GM18907 (cell line): Measurements from ENCODE around the gene TP73.

Experiments
- ATAC-seq: cut with Tn5 transposase; IDR thresholded peaks from one replicate; pipeline ENCODE4 v1.9.1; 2021; ENCODE audit warnings: mild to moderate bottlenecking, moderate library complexity; ENCODE audit not compliant: unreplicated experiment

The TP73 gene

DNA sequence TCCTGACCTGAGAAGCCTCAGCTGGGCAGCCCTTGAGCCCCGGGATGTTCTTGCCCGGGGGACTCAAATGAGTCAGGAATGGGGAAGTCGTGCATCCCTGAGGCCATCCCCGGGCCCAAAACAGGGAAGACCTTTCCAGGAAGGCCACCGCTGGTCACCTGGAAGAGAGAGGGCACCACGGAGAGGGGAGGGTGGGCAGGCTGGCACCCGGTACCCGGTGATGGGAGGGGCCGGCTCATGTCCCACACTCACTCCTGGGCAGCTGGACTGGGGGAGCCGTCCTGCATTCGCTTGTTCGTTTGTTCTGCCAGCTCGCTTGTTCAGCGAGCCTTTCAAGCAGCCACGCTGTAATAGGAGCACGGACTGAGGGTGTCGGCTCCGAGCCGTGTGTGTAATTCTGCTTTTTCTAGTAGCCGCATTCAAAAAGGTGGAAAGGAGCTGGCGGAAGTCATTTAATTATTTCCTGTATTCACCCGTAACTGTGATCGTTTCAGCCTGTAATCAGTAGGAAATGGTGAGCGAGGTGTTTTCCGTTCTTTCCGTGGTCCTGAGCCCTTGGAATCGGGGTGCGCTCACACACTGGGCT lies 51.6 kb downstream of the TP73 start:
- ATAC-seq = no peak

DNA sequence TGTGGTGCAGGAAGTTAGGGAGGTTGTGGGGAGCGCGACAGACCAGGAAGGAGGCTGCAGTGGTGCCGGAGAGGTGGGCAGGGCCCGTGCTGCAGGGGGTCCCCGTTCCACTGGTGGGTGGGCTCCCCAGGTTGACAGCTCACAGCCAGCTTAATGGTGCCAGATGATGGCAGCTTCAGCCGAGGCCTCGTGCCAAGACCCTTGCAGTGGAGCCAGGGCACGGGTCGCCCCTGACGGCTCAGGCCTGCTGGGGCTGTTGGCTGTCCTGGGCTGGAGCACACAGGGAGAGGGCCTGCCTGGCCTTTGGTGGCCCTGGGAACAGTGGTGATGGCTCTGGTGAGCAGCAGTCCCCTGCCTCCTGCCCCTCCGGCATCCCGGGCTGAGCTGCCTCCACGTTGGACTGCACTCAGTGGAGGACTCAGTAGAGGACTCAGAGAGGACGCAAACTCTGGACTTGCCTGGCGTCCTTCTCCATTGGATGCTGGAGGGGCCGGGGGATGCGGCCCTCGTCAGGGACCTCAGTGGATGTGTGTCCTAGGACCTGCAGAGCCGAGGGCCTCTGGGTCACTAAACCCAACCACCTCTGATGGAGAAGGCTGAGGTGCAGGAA lies 53.1 kb downstream of the TP73 start:
- no peak for ATAC-seq

DNA sequence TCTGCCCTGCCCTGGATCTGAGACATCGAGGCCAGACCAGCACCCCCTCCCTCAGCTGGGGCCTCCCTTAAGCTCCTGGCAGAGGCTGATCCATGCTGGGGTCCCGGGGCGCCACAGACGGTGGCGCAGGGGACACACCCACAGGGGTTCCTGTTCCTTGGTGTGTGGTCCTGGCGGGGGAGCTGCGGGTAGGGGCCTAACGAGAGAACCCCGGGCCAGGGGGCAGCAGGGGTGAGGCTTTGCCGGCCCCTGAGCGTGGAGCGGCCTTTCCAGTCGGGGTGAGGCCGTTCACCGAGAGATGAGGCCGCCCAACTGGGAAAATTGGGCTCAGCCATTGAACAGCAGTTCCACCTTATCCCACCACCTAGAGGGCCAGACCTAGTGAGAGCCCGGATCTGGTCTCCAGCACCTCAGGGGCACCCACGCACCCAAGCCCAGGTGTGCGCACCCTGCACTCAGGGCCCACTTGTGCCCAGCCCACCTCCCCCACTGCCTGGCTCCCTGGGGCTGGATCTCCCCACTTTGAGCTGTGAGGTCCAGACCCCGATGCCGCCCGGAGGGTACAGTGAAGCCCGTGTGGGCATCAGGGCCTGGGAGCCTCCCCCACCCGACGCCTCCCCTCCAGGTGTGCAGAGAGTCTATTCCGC lies 54.5 kb downstream of the TP73 start:
- ATAC-seq = no peak

DNA sequence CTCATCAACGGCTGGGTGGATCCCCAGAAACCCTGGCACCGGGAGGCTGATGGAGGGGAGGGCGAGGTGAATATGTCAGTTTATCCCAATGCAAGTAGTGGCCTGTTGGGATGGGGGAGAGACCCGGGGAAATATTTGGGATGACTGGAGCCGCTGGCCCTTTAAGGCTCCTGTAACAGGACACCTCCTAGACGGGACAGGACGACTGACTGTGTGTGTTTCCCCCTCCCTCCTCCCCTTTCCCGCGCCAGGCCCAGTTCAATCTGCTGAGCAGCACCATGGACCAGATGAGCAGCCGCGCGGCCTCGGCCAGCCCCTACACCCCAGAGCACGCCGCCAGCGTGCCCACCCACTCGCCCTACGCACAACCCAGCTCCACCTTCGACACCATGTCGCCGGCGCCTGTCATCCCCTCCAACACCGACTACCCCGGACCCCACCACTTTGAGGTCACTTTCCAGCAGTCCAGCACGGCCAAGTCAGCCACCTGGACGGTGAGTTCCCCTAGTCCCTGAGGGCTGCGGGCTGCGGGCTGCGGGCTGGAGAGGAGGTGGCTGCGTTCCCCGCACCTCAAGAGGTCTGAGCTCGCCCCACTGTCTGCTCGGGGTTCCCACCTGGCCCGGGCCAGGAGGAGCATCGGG lies 55.1 kb downstream of the TP73 start:
- ATAC-seq = no peak

DNA sequence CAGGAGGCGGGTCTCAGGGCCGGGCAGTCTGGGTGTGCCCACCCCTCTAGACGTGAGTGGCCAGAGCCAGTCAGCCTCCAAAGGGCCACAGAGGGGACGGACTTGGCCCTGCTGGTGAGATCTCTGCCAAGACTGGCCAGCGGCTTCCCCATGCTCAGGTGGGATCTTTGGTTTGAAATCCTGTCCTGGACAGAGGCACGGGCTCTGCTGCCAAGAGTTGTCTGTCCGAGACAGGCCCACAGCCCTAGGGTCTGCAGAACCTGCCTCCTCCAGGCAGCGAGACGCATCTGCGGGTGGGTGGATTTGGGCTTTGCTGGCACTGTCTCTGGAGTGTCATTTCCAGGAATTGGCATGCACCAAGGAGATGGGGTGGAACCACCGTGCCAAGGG lies 55.6 kb downstream of the TP73 start:
- no peak for ATAC-seq

DNA sequence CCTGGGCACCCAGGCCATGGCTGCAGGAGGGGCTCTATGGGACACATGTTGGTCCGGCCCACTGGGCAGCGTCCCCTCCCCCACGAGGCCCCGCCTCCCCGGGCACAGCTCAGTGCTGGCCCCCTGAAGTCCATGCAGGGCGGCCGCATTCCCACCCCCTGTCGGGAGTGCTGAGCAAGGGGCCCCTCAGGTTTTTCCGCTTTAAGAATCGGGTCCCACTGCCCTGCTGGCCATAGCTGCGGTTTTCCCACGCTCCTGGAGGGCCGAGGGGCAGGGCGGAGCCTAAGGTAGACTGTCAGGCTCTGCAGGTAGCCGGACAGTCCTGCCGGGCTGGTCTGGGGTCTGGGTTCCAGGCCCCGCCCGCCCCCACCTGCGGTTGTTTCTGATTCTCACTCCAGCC lies 56.5 kb downstream of the TP73 start:
- no peak for ATAC-seq

DNA sequence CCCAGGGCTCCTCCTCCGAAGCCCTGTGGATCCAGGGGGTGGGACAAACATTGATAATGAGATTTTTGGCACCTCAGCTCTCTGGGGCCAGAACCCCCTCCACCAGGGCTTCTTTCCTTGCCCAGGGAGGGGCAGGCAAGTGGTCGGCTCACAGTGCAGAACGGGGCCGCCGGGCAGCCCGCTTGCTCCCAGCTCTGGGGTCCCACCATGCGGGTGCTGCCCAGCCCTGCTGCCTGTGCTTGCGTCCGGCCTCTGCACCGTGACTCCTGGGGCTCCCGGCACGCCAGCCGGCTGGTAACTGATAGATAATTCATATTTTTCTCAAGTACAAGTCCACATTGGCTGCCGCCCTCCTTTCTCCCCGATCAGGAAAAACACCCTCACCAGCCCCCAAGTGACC lies 57.9 kb downstream of the TP73 start:
- ATAC-seq = no peak

DNA sequence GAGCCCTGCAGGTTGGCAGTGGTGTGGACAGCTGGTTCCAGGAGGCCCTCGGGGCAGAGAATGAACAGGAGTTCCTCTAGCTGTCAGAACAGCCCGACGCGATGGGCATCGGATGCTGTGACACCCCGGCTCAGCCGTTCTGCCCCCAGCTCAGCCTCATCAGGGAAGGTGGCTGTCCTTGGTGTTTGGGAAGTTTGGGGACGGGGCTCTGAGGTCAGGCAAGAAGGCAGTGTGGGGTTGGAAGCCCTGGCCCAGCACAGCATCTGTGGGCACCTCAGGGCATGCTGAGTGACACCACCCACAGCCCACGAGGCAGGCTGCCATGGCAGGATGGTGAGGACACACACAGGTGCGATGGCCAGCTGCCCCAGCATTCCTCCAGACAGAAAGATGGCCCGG lies 59.1 kb downstream of the TP73 start:
- ATAC-seq = no peak

DNA sequence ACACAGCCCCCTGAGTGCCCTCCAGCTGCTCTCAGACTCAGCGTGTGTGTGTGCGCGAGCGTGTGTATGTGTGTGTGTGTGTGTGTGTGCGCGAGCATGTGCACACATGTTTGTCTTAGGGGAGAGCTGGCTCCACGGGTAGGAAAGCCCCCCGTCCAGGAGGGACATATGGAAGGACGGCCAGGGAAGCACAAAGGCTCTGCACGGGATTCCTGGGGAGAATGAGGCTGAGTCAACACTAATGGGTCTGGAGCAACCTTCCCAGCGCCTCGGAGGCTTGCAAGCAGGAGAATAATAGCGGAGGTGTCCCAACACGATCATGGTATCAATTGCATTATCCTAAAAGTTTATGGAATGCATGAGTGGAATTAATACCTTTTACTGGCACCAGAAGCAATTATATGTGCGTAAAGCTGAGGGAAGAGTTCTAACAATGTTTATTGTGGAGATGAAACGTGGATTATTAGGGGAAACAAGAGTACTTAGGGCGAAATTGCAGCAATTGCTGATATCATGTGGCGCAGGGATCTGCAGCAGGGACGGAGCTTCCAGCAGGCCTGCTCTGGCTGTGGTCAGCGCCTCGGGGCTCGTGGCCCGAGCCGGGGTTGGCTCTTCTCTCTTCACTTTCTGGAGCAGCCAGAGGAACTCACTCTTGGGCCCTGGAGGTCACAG lies 59.6 kb downstream of the TP73 start:
- no peak for ATAC-seq

DNA sequence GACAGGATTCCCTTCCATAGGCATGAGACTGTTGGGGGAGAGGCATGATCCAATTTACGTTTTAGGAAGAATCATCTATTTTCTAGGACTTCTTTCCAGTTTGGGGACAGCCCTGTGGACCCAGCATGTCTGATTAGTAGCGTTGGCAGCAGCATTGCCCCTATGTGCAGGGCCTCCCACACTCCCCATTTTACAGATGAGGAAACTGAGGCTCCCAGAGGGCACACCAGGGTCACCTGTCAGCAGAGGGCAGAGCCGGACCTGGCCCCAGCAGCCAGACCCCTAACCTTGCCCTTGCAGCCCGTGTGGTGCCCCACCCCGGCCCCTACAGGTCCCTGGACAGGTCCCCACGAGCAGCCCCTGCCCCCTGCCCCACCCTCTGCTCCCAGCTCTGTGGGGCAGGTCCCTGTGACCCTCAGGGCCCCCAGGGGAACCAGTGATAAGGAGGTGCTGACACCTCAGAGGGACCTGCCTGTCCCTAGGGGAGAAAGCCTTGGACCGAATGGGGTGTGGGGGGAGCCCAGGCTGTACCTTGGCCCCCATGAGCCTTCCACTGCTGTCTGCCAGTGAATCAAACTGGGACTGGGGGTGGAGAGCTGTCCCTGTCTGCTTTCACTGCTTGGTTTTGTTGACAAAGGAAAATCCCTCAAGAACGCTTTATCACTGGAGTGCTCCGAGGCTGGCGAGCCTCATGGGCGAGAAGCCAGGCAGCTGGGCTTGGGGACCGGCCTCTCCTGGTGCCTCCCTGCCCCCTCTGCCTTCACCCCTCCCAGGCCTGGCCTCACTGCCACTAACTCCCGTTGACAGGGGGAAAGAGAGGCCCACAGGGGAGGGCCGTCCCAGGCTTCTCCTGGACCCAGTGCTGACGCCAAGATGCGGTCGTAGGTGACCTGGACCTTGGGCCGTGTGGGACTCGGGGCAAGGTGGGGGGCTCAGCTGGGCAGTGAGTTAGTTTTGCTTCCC lies 60.5 kb downstream of the TP73 start:
- ATAC-seq = no peak

DNA sequence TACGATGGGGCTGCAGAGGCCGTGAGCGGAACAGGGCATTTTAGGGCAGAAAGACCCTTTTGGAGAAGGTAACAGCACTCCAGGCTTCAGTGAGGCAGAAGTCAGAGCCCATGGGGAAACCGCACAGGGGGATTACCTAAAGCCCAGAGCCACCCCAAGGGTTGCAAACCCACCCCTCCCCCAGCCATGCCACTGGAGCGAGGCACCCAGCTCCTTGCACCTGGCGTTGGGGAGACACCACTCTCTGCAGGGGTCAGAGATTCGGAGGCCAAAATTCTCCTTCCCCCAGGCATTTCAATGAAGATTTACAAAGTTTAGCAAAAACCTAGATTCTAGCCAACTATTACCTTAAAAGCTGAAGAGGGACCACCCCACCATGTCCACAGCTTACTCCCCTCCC lies 61.5 kb downstream of the TP73 start:
- ATAC-seq = no peak

DNA sequence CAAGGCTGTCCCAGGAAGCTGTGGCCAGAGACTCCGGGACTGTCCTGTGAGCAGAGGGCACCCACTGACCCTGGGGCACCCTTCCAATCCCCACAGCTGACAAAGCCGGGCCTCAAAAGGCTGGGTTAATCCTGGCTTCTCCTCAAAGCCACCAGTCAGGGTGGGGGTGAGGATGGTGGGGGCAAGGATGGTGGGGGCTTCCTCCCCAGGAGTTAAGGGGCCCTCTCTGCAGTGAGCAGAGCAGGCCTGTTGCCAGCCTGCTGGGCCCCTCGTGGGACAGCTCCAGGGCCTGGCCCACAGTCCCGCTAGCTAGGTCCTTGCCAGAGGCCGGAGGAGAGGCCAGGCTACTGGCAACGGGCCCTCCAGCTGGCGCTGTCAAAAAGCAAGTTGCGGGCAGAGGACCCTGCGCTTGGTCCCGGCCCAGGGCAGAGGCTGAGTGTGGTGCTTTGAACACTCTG lies 62.0 kb downstream of the TP73 start:
- no peak for ATAC-seq

DNA sequence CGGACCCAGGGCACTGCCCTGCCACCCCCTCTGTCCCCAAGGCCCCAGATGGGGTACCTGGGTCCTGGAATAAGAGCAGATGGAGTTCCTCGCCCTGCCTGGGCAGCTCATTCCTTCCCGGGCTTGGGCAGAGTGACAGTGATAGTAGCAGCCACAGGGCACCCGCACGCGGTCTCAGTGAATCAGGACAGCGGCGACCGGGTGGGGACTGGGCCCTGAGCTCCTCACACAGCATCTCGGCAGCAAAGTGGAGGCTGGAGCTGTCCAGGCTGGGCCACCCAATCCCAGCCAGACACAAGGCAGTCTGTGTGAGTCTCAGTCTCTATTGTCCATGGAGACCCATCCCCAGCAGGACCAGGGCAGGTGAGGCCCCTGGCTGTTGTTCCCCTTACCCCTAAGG lies 62.5 kb downstream of the TP73 start:
- no peak for ATAC-seq

DNA sequence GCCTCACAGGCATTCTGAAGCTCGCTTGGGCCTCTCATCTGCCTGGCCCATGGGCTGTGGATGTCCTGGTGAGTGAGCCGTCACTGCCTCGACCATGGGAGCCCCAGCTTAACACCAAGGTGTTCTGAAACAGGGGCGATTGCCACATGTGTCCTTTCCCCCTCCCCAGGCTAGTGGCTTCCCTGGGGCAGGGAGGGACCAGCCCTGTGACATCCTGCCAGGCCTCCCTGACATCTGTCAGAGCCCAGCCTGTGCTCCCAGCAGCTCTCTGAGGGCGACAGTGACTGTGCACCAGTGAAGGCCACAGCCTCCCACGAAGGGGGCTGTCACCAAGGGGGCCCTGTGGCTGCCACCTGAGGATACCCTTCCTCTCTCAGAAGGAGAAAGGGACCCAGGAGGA lies 64.0 kb downstream of the TP73 start:
- ATAC-seq = no peak

DNA sequence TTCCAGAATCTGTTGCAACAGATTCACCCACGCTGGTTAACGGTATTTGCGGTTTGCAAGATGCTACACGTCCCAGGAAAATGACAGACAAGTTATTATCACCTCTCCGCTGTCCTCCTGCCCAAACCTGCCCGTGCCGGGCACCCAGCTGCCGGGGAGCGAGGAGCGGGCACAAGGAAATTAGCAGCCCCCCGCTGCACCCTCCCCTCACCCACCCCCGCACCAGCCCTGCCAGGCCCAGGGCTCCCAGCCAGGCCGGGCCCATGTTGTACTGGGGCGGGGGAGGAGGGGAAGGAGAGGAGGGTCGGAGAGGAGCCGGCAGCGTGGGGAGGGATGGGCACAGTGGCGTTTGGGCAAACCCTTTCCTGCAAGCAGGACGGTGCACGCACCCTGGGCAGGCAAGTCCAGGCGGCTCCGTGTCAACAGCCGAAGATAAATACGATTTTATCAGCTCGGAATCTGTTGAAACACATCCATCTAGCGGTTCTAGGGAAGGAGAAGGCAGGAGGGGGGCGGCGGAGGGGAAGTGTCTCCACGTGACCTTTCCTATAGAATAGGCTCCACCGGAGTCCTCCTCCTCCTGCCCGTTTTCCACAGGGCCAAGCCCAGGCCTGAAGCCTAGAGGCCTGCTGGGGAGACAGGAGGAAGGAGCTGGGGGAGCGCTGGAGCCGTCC lies 64.9 kb downstream of the TP73 start:
- ATAC-seq = no peak

DNA sequence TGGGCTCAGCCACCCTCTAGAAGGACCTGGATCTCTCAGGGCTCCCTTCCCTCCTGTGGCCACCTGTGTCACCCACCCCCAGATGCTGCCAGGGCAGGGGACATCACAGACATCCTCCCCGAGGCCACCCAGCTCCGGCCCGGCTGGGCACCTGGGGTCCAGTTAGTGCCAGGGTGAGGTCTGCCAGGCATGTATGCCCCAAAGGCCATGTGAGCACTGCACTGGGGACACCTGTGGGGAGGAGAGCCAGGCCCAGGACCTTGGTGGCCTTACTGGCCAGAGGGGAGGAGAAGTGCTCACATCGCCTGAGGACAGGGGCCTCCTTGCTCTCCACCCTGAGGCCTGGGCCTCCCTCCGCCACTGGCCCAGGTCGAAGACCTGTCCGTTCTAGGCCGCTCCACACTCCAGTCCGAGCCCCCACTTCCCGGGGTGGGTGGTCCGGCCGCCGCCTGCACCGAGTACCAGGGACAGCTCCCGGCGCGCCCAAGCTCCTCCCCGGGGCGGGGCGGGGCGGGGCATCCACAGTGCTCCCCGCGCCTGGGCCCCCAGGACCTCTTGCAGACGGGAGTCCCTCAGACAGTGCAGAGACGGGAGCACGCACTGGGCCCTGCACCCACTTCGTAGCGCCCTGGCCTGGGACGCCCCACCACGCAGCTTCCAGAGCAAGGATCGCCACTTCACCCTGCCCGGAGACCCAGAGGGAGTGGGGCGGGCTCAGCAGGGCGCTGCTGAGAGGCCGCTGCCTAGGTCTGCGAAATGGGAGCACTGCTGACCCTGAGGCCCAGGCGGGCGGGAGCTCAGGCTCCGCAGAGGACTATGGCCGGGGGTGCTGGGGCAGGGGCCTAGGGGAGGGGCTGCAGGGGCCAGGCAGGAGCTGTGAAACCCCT lies 65.6 kb downstream of the TP73 start:
- no peak for ATAC-seq

DNA sequence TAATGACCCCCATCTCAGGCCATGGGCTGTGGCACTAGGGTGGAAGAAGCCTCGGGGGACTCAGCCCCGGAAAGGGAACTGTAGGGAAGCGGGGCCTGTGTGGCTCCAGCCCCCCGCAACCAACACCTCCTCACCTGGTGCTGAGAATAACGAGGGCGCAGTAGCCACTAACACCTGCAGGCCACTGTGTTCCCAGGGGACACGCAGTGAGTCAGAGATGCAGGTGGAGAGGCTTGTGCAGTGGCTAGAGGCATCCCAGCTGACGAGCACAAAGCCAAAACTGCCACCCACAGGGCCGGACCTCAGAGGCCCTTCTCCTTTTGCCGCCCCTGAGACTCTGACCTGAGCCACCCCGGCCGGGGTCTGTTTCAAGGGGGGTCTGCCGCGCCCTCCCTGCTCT lies 66.4 kb downstream of the TP73 start:
- ATAC-seq = no peak

DNA sequence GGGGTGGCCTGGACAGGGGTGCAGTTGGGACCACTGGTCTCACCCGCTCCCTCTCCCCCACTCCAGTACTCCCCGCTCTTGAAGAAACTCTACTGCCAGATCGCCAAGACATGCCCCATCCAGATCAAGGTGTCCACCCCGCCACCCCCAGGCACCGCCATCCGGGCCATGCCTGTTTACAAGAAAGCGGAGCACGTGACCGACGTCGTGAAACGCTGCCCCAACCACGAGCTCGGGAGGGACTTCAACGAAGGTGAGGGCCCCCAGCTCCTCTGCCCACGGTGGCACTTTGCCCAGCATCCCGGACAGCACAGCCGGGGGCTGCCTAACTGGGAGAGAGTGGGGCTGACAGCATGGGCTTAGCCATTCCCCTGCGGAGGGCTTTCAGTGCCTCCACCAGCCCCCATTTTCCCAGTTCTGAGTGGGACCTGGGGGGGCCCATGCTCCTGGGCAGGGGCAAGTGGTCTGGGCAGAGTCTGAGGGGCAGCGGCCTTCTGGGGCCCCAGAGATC lies 69.7 kb downstream of the TP73 start:
- no peak for ATAC-seq

DNA sequence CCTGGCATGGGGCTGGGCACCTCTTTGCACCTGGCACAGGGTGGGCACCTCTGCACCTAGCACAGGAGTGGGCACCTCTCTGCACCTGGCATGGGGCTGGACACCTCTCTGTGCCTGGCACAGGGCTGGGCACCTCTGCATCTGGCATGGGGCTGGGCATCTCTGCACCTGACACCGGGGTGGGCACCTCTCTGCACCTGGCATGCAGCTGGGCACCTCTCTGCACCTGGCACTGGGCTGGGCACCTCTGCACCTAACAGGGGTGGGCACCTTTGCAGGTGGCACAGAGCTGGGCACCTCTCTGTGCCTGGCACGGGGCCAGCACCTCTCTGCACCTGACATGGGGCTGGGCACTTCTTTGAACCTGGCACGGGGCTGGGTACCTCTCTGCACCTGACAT lies 70.5 kb downstream of the TP73 start:
- no peak for ATAC-seq
